A549 (cell line): Measurements from ENCODE around the gene NYAP2. TPM values are rescaled to one million over a fixed set of nuclear protein-coding genes. Genes with fewer than 3 reads are reported as not detected.

Experiments used
- ATAC-seq, 2 experiments: fragments of 200-7000 bp in 1 of 2; fragments of >200 bp in 1 of 2; cut with Nextera tagmentation in 1 of 2; cut with Tn5 transposase in 1 of 2; 3 replicates each; pipeline versions ENCODE4 v1.8.0 to v1.9.1; 2018 to 2020; ENCODE audit warnings: mild to moderate bottlenecking in 1 of 2, moderate library complexity in 1 of 2
- CTCF ChIA-PET: fragments of 300-600 bp; sonication (Branson Sonifier 250); formaldehyde crosslinking; extraction: SDS; loops from one replicate; lab custom pipeline; 2021; ENCODE audit warnings: antibody characterized with exemption, inconsistent platforms; lab: Yijun Ruan, JAX
- POLR2A ChIA-PET: fragments of 350-600 bp; formaldehyde crosslinking; extraction: SDS; loops from one replicate; lab custom pipeline; 2021; ENCODE audit warnings: antibody characterized with exemption, inconsistent platforms; lab: Yijun Ruan, JAX
- DNase-seq, 2 experiments: peaks; one replicate each; pipeline versions ENCODE4 v3.0.0 to v3.0.0-alpha.2; 2011 to 2016; ENCODE audit warnings: low read depth in 1 of 2, low spot score in 1 of 2
- FAIRE-seq: peaks from 2 replicates; lab custom pipeline; 2011; peaks lifted over from hg19 to GRCh38; lab: Jason Lieb, UNC
- H3K27ac ChIP-seq, 2 experiments: fragments of >200 bp; sonication (Bioruptor Twin); formaldehyde crosslinking; 3 replicates each; pipeline ENCODE4 v1.5.1; 2016 to 2017
- H3K4me1 ChIP-seq: fragments of >200 bp; sonication (Bioruptor Twin); formaldehyde crosslinking; 3 replicates; pipeline ENCODE4 v1.6.1; 2016
- H3K4me2 ChIP-seq: fragments of >200 bp; sonication (Bioruptor Twin); formaldehyde crosslinking; 3 replicates; pipeline ENCODE4 v1.6.1; 2016
- H3K4me3 ChIP-seq: fragments of >200 bp; sonication (Bioruptor Twin); formaldehyde crosslinking; 3 replicates; pipeline ENCODE4 v1.5.1; 2016
- H3K9me3 ChIP-seq: fragments of >200 bp; sonication (Bioruptor Twin); formaldehyde crosslinking; 3 replicates; pipeline ENCODE4 v1.6.1; 2016
- ATOH8 ChIP-seq: fragments of 250-450 bp; sonication (Bioruptor Pico); IDR thresholded peaks from 2 replicates; pipeline ENCODE4 v1.5.0; 2020; ENCODE audit warnings: low read depth, mild to moderate bottlenecking, moderate library complexity
- BHLHE40 ChIP-seq: IDR thresholded peaks from 2 replicates; pipeline ENCODE4 v1.6.1; 2012; ENCODE audit warnings: low read depth, low read length, inconsistent platforms
- CBX8 ChIP-seq: fragments of 200-600 bp; sonication (generic); IDR thresholded peaks from 2 replicates; pipeline ENCODE4 v1.6.1; 2016
- CTCF ChIP-seq: fragments of >200 bp; sonication (Bioruptor Twin); formaldehyde crosslinking; IDR thresholded peaks from 3 replicates; pipeline ENCODE4 v1.5.1; 2016
- ELK1 ChIP-seq: fragments of 150-350 bp; IDR thresholded peaks from 2 replicates; pipeline ENCODE4 v1.6.1; 2014; ENCODE audit warnings: low read depth, mild to moderate bottlenecking, low read length
- ESRRA ChIP-seq: fragments of 150-350 bp; IDR thresholded peaks from 2 replicates; pipeline ENCODE4 v1.6.1; 2014; ENCODE audit warnings: mild to moderate bottlenecking, low read length, borderline replicate concordance
- FOSB ChIP-seq: fragments of 250-450 bp; sonication (Bioruptor Pico); IDR thresholded peaks from 2 replicates; pipeline ENCODE4 v1.5.0; 2020; ENCODE audit warnings: mild to moderate bottlenecking, moderate library complexity
- FOSL2 ChIP-seq, 2 experiments: fragments of 450-650 bp in 1 of 2; fragments of >200 bp in 1 of 2; sonication (Bioruptor Twin) in 1 of 2; formaldehyde crosslinking; IDR thresholded peaks; 2 replicates each; pipeline versions ENCODE4 v1.5.0 to v1.6.1; 2016 to 2020; ENCODE audit warnings: mild to moderate bottlenecking in 1 of 2, moderate library complexity in 1 of 2
- GATA3 ChIP-seq: IDR thresholded peaks from 2 replicates; pipeline ENCODE4 v1.6.1; 2012; ENCODE audit warnings: borderline replicate concordance
- HOXA7 ChIP-seq: fragments of 250-450 bp; sonication (Bioruptor Pico); IDR thresholded peaks from 2 replicates; pipeline ENCODE4 v1.5.0; 2020; ENCODE audit warnings: mild to moderate bottlenecking, moderate library complexity
- HOXB13 ChIP-seq: fragments of 250-450 bp; sonication (Bioruptor Pico); IDR thresholded peaks from 2 replicates; pipeline ENCODE4 v1.5.0; 2020; ENCODE audit warnings: low read depth, mild to moderate bottlenecking, moderate library complexity
- HOXB5 ChIP-seq: fragments of 250-450 bp; sonication (Bioruptor Pico); IDR thresholded peaks from 2 replicates; pipeline ENCODE4 v1.5.0; 2020; ENCODE audit warnings: mild to moderate bottlenecking, moderate library complexity
- JUN ChIP-seq, 2 experiments: fragments of >200 bp; sonication (Bioruptor Twin); formaldehyde crosslinking; IDR thresholded peaks; 2 replicates in 1 of 2; 3 replicates in 1 of 2; pipeline ENCODE4 v1.6.1; 2016 to 2017
- KDM1A ChIP-seq: fragments of 200-600 bp; sonication (generic); IDR thresholded peaks from 2 replicates; pipeline ENCODE4 v1.6.1; 2016; ENCODE audit warnings: low read depth, mild to moderate bottlenecking
- MAZ ChIP-seq: fragments of 150-350 bp; IDR thresholded peaks from 2 replicates; pipeline ENCODE4 v1.6.1; 2014; ENCODE audit warnings: antibody characterized with exemption, low read depth, low read length, borderline replicate concordance
- NPAS2 ChIP-seq: fragments of 250-450 bp; sonication (Bioruptor Pico); IDR thresholded peaks from 2 replicates; pipeline ENCODE4 v1.8.0; 2022; ENCODE audit warnings: mild to moderate bottlenecking, moderate library complexity, borderline replicate concordance
- PHF8 ChIP-seq: fragments of 200-600 bp; sonication (generic); IDR thresholded peaks from 2 replicates; pipeline ENCODE4 v1.6.1; 2016; ENCODE audit warnings: low read depth, mild to moderate bottlenecking, antibody characterized with exemption, moderate library complexity, borderline replicate concordance
- POLR2A ChIP-seq: IDR thresholded peaks from 2 replicates; pipeline ENCODE4 v1.6.1; 2012; ENCODE audit warnings: mild to moderate bottlenecking, low read length
- RCOR1 ChIP-seq: fragments of 150-350 bp; IDR thresholded peaks from 2 replicates; pipeline ENCODE4 v1.6.1; 2014; ENCODE audit warnings: antibody characterized with exemption, low read length, low read depth
- RFX5 ChIP-seq: fragments of 450-650 bp; IDR thresholded peaks from 2 replicates; pipeline ENCODE4 v1.7.1; 2014; ENCODE audit warnings: antibody characterized with exemption, mild to moderate bottlenecking, moderate library complexity
- RNF2 ChIP-seq: fragments of 200-600 bp; sonication (generic); IDR thresholded peaks from 2 replicates; pipeline ENCODE4 v1.6.1; 2016; ENCODE audit warnings: low read depth, mild to moderate bottlenecking, antibody characterized with exemption, moderate library complexity, borderline replicate concordance
- TP53 ChIP-seq: fragments of 250-450 bp; sonication (Bioruptor Pico); IDR thresholded peaks from 2 replicates; pipeline ENCODE4 v1.5.0; 2021; ENCODE audit warnings: mild to moderate bottlenecking, moderate library complexity
- ZC3H11A ChIP-seq: fragments of 450-650 bp; IDR thresholded peaks from 2 replicates; pipeline ENCODE4 v1.6.1; 2014; ENCODE audit warnings: antibody characterized with exemption, mild to moderate bottlenecking
- ZSCAN20 ChIP-seq: fragments of 250-450 bp; sonication (Bioruptor Pico); IDR thresholded peaks from 2 replicates; pipeline ENCODE4 v1.8.0; 2022; ENCODE audit warnings: mild to moderate bottlenecking, moderate library complexity
- WGBS: methylation state at CpG from one replicate; pipeline ENCODE4 v1.1.6; 2017; ENCODE audit errors: missing lambda C conversion rate; 5-methylcytosine and 5-hydroxymethylcytosine counted together
- polyA plus RNA-seq, 4 experiments: library from polyadenylated mRNA; depleted of rRNA in 3 of 4; stranded (reverse); fragments of >200 nt; fragmentation: RNase III in 1 of 4; extraction: RNeasy Plus Mini Kit Qiagen cat#74134 plus additional on column Dnase treatment in 1 of 4; gene quantifications; 2 replicates in 3 of 4; 3 replicates in 1 of 4; pipeline ENCODE4 v1.2.3, GENCODE V29; 2011 to 2017
- TF ChIP-seq, protein P1 (sequence below): fragments of >200 bp; sonication (Bioruptor Twin); formaldehyde crosslinking; IDR thresholded peaks from 2 replicates; pipeline ENCODE4 v1.6.1; 2016
- TF ChIP-seq, protein P2 (sequence below): fragments of 200-600 bp; sonication (generic); IDR thresholded peaks from 2 replicates; pipeline ENCODE4 v1.6.1; 2016; ENCODE audit warnings: antibody characterized with exemption, mild to moderate bottlenecking, moderate library complexity

NYAP2 gene
- polyA plus RNA-seq, 2 of the 4 experiments (the other 2 are of a cell fraction): 0.01 TPM; not detected in 1

GRCh38 chr2:225419033-225419432 lies 19.5 kb downstream of the NYAP2 start:
- POLR2A ChIA-PET: no interaction called here
- H3K9me3 ChIP-seq: no peaks in the 10 kb centered on the region
- WGBS: 81% methylated on average over 6 of the region's 6 CpGs

DNA sequence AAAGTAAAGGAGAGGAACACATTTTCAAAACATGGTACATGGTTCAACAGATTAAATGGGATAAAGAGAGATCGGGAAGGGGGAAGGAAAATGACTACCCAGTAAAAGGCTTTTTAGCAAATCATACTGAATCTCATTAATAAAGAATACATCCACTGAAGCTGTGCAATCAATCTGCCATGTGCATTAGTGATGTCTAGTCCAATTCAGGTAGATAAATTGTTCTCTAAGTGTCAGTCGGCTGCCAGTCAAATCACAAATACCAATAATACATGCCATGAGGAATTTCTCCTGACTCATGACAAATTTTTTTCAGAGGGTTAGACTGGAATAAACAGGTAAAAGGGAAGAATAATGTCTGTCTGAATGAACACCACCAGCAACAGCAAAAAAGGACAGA lies 22.6 kb downstream of the NYAP2 start:
- DNase-seq (no peak), ATAC-seq (no peak), FAIRE-seq (no peak)
- ChIA-PET CTCF (no interaction called here), POLR2A (no interaction called here)
- WGBS: 83% methylated on average over 2 of the region's 2 CpGs
- Histone ChIP-seq H3K4me1 (no peaks in the 10 kb centered on the region), H3K4me3 (no peak overlapping the region), H3K9me3 (no peaks in the 10 kb centered on the region), H3K27ac (no peak overlapping the region), H3K4me2 (no peak overlapping the region)
- TF ChIP-seq ELK1 (no peak), RCOR1 (no peak), MAZ (no peak), KDM1A (no peak), CTCF (no peak), FOSB (CRISPR knock-in tag) (no peak), GATA3 (no peak)

More at GRCh38 chr2:225419033-225419432, 19.5 kb downstream of the NYAP2 start:
- TF ChIP-seq POLR2A (no peak), FOSL2 (IDR thresholded peaks at IDR 0.05) (no peak), FOSL2 (CRISPR knock-in tag; IDR thresholded peaks at IDR 0.05) (no peak), ZSCAN20 (no peak), BHLHE40 (no peak), ZC3H11A (no peak), NPAS2 (CRISPR knock-in tag) (no peak), HOXA7 (no peak), CBX8 (no peak), ESRRA (no peak)
- TF ChIP-seq, protein P1, sequence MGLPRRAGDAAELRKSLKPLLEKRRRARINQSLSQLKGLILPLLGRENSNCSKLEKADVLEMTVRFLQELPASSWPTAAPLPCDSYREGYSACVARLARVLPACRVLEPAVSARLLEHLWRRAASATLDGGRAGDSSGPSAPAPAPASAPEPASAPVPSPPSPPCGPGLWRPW: no peak
- FAIRE-seq: no peak
- H3K27ac ChIP-seq: no peak overlapping the region
- H3K4me1 ChIP-seq: no peaks in the 10 kb centered on the region
- H3K4me2 ChIP-seq: no peak overlapping the region
- ATAC-seq: no peak
- H3K4me3 ChIP-seq: no peak overlapping the region
- CTCF ChIA-PET: no interaction called here
- DNase-seq: no peak

DNA sequence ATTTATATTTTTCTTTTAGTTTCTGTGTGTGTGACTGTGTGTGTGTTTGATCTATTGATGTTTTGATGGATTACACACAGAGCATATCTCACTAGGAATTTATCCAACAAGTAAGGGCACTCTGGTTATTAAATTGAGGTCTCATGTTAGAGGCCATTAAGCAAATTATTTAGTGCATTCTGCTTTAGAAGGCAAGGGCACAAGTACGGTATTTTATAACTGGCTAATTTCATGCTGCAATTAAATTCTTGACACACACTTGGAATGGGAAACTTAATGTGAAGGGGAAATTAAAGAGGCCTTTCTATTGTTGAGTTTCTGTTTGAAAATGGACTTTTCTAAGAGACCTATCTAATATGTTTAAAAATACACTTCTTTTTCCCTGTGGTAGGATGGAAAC lies 25.8 kb downstream of the NYAP2 start:
- H3K4me3 ChIP-seq: no peak overlapping the region
- CTCF ChIA-PET: no interaction called here
- DNase-seq: no peak
- no peak for FAIRE-seq
- 61% methylated on average over 1 of the region's 1 CpG for WGBS
- no peaks in the 10 kb centered on the region for H3K9me3 ChIP-seq
- H3K27ac ChIP-seq: no peak overlapping the region
- H3K4me1 ChIP-seq: no peaks in the 10 kb centered on the region
- TF ChIP-seq JUN (IDR thresholded peaks at IDR 0.05): no peak
- TF ChIP-seq, protein P2, sequence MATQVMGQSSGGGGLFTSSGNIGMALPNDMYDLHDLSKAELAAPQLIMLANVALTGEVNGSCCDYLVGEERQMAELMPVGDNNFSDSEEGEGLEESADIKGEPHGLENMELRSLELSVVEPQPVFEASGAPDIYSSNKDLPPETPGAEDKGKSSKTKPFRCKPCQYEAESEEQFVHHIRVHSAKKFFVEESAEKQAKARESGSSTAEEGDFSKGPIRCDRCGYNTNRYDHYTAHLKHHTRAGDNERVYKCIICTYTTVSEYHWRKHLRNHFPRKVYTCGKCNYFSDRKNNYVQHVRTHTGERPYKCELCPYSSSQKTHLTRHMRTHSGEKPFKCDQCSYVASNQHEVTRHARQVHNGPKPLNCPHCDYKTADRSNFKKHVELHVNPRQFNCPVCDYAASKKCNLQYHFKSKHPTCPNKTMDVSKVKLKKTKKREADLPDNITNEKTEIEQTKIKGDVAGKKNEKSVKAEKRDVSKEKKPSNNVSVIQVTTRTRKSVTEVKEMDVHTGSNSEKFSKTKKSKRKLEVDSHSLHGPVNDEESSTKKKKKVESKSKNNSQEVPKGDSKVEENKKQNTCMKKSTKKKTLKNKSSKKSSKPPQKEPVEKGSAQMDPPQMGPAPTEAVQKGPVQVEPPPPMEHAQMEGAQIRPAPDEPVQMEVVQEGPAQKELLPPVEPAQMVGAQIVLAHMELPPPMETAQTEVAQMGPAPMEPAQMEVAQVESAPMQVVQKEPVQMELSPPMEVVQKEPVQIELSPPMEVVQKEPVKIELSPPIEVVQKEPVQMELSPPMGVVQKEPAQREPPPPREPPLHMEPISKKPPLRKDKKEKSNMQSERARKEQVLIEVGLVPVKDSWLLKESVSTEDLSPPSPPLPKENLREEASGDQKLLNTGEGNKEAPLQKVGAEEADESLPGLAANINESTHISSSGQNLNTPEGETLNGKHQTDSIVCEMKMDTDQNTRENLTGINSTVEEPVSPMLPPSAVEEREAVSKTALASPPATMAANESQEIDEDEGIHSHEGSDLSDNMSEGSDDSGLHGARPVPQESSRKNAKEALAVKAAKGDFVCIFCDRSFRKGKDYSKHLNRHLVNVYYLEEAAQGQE: no peak
- no peak for TF ChIP-seq RFX5
- no peak for TF ChIP-seq FOSL2 (IDR thresholded peaks at IDR 0.05)
- no peak for TF ChIP-seq FOSL2 (CRISPR knock-in tag; IDR thresholded peaks at IDR 0.05)
- no peak for TF ChIP-seq ESRRA
- TF ChIP-seq TP53 (CRISPR knock-in tag): no peak
- TF ChIP-seq PHF8: no peak
- TF ChIP-seq, protein P1: no peak
- no peak for TF ChIP-seq ATOH8 (CRISPR knock-in tag)
- TF ChIP-seq RNF2: no peak
- TF ChIP-seq BHLHE40: no peak
- no peak for TF ChIP-seq HOXB5 (CRISPR knock-in tag)
- no peak for TF ChIP-seq HOXB13 (CRISPR knock-in tag)
- TF ChIP-seq, all 56 proteins: peak for 0
- no peak overlapping the region for H3K4me2 ChIP-seq
- POLR2A ChIA-PET: no interaction called here
- ATAC-seq: no peak
